HG02884 (cell line): Measurements from ENCODE around the gene MYH7B.

Experiments used
- ATAC-seq: cut with Tn5 transposase; IDR thresholded peaks from one replicate; pipeline ENCODE4 v1.9.1; 2021; ENCODE audit warnings: mild to moderate bottlenecking, moderate library complexity; ENCODE audit not compliant: unreplicated experiment

Gene MYH7B

DNA sequence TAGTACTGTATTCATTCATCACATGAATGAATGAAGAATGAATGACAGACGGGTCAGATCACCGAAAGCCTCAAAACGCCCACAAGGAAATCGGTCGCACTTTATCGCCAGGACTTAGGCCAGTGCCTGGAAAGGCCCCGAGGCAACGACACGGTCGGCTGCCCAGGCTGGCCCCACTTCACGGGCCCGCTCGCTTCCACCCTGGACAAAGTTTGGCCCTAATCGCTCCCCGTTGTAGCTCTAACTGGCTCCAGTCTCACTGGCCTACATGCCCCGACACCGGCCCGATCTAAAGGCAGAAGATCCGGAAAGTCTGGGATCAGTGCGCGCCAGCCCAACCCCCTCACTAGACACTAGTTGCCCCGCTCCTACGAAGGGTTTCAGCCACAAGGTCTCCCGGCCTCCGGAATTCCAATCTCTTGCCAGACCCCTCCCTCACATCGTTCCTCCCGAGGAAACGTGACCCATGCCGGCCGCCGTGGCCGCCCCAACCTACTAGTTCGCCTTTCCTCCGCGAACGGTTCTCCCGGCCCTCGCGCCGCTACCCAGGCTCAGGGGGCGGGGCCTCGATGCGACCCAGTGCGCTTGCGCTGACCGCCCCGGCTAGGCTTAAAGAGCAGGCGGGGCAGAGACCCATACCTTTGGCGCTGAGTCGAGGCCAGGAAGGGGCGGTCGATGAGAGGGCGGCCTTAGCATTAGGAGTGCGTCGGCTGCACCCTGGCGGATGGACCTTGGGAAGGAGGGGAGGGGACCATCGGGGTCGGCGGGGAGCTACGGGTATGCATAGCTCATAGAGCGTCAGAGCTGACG is at the start of gene MYH7B, which contains the start of gene GSS:
TSS of gene MYH7B (plus strand) at position 638 of the 810 bp plus-strand sequence. CDS start 22,138 bp downstream, outside the sequence.
TSS of gene GSS (minus strand) at position 576 of the 810 bp plus-strand sequence. CDS start 3,954 bp downstream, outside the sequence.
- peak; percentile 90 for ATAC-seq

DNA sequence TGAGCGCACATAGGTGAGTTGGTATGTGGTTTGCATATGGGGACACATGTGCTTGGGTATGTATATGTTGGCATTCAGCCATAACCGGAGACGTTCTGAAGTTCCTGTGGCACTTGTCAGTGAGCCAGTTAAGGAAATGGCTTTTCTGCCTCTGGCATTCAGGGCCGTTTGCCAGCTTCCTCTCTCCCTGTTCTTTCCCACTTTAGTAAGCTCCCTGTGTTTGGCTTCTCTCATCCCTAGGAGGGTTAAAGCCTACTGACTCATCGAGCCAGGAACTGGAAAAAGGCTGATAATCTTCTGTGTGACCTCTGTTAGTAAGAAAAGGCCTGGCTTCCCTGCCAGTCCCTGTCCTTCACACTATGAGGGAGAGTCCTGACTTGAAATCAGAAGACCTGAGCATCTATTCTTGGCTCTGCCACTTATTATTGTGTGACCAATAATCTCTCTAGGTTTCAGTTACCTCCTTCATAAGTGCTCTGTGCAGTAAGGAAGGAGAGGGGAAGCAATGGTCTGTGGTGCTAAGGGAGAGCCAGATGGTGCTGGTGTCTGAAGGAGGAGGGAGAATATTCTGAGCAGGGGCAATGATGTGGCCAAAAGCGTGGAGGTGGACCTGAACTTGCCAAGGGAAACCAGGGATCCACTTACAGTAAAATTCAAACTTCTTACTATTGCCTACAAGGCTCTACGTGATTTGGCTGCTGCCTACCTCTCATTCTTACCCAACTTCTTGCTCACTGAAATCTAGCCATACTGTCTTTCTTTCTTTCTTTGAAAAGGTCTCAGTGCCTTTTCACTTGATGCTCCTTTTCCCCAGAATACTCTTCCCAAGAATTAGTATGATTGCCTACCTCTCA is 47.8 kb upstream of the MYH7B start:
- ATAC-seq: no peak

DNA sequence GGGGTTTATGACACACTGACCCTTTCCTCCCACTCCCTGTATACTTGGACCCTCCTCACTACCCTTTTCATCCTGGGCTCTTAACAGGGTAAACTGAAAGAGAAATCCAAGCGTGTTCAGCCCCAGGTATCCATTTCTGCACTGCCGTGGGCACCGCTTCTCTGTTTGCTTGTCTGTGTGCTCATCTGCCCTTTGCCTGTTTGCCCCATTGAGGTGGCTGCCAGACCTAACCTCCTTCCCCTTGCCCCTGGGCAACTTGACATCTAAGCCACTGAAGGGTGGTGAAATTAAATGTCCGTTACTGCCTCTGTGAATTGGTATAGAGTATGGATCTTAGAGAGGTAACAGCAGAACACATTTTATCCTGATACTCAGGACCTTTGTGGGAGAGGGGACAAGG is 40.5 kb upstream of the MYH7B start:
- ATAC-seq: no peak

DNA sequence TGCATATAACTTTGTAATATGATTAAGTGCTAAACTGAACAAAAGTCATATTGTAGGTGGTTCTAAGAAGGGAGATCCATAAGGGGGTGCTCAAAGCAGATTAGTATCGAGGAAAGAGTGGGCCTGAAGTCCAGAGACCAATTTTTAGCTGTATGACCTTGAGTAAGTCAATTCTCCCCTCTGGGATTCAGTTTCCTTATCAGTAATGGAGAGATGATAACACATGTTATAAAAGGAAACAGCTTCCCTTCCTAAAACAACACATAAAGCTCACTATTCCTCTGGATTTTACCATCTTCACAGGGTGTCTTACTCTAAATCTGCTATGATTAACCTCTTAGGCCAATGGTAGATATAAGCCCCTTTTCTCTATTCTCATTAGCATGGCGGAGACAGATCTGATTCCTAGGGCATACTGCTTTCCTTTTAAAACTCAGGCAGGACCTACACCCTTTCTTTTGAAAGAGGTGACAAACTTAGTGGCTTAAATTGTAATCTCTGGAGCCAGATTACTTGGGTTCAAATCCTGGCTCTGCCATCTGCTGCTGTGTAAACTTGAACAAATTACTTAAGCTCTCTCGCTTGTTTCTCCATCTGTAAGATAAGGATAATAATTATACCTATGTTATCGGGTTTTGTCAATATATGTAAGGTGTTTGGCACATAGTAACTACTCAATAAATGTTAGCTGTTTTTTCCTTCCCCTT is 39.8 kb upstream of the MYH7B start:
- no peak for ATAC-seq

DNA sequence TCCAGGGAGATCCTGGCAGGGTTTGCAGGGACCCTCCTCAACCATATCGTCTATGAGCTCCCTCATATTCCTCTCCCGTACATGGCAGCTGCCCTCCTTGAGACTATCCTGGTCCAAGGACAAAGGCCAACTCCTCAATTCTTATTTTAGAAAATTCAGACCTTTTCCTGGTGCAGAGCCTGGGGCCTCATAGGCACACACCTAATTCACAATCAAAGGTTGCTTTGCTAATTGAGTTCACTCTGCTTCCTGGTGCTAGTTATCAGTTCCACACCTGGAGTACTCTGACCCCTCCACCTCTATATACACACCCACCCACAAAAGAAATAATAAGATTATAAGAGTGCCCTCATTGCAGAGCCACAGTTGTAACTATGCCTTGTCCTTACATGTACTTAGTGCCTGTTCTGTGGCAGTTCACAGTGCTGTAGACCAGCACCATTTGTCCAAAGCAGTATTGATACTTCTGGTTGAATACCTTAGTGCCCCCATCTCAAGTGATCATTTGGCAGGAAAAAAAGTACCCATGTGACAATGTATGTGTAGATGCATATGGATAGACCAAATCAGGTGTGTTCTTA is 38.8 kb upstream of the MYH7B start:
- ATAC-seq: no peak

DNA sequence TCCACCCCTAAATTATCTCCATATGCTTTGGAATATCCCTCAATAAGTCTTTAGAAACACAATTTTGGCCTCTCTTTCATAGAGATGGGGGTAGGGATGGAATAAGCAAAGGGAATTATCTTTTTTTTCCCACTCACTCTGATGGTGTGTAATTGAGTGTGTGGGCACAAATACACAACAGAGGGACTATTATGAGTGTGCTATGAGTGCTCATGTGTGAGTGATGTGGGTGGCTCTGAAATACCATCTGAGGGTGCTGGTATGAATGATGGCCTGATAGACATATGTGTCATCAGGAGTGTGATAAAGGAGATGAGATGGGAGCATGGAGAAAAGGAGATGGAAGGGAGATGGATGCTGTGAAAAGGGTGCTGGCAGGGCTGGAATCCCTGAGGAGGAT is 35.6 kb upstream of the MYH7B start:
- no peak for ATAC-seq

DNA sequence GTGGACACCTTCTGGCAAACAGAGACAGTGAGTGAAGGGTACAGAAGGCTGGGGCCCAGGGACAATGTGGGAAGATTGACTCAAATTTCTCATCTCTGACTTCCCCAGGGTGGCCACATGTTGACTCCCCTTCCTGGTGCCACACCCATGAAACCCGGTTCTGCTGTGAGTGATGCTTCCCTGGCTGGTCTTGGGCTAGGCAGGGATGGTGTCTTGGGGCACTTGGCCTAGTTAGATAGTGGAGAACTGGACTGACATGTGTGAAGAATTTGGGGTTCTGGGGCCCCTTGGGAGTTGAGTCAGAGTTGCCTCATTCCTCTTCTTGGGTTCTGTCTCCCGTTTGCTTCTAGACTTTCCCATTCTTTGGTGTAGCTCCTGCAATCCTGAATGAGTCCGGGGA is 34.2 kb upstream of the MYH7B start:
- no peak for ATAC-seq

DNA sequence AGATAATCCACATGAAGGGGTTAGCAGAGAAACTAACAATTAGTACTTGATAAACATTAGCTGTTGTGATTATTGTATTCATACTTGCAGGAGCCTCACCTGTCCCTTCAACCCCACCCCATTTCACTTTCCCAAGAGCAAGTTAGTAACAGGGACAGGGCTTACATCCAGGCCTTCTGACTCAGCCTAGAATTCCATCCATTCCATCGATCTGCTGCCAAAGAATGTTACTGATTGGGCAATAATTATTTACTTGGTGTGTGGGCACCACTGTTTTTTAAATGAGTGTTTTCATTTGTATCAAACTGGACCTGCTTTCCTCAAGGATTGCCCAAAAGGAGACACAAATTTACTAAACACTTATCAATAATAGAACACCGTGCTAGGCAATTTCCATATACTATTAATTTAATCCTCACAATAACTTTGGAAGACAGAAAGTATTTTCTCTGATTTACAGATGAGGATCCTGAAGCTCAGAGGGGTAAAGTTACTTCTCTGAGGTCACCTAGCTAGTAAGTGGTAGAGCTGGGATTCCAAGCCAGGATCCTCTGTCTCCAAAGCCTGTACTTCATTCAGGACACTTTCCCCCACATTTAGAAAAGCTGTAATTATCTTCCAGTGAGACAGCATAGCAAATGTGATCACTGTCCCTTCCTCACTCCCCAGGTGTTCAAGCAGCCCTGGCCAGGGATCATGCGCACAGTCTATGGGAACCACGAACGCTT is 32.9 kb upstream of the MYH7B start:
- ATAC-seq: no peak

DNA sequence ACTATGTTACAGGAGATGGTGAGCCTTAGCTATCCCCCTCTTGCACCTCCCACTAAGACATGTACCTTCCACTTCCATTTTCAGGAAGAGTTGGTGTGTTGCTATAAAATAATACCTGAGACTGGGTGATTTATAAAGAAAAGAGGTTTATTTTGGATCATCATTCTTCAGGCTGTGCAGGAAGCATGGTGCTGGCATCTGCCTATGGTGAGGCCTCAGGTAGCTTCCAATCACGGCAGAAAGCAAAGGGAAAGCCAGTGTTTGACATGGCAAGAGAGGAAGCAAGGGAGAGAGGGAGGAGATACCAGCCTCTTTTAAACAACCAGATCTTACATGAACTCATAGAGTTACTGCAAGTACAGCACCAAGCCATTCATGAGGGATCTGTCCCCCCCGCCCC is 32.3 kb upstream of the MYH7B start:
- no peak for ATAC-seq

DNA sequence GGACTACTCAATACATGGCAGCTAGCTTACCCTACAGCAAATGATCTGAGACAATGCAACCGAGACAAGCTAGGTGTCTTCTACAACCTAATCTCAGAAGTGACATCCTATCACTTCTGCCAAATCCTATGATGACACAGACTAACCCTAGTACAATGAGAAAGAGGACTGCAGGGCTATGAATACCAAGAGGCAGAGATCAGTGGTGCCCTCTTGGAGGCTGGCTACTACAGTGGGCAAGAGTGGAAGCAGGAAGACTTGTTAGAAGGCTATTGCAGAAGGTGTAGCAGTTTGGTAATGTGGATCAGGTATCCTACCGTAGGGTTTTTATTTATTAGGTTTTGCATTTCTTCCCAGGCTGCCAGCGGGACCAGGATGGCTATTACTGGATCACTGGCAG is 30.3 kb upstream of the MYH7B start:
- ATAC-seq: no peak

DNA sequence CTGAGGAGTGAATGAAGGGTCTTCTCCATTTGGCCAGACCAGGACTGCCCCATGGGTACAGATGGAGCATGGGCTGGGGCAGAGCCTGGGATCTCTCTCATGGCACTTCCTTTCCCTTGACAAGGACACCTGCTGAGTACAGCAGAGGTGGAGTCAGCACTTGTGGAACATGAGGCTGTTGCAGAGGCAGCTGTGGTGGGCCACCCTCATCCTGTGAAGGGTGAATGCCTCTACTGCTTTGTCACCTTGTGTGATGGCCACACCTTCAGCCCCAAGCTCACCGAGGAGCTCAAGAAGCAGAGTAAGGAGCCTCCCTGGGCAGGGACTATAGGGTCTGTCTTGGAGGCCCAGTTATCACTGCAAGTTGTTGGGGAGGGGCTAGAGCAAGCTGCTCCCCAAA is 29.7 kb upstream of the MYH7B start:
- ATAC-seq: no peak

DNA sequence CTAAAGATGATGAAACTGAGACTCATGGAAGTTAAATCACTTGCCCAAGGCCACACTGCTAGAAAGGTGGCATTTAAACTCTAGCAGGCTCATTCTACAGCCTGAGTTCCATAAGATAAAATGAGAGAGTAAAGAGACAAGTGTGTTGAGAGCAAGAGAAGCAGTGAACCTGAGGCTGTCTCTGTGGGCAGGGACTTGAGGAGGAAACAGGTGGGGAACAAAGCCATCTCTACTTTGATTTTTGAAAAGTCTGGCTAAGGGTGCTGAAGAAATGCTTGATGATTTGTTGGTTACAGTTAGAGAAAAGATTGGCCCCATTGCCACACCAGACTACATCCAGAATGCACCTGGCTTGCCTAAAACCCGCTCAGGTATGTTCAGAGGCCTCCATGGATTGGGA is 29.1 kb upstream of the MYH7B start:
- ATAC-seq: no peak

DNA sequence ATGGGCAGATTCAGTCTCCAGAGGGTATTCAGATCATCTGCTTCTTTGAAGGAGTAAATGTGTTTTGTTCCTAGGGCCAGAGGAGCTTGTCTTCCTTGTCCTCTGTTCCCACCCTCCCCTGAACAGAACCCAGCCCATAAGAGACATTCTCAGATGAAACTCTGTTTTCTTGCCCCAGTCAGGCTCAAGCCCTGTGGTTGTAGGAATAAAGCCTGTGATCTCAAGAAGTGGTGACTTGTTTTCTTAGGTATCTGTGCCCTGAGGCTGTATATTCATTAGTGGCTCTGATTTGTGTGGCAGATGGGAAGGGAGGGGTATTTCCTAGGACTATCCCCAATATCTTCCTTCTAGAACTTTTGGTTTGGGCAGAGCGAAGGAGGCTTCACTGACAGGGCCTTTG is 27.9 kb upstream of the MYH7B start:
- no peak for ATAC-seq

DNA sequence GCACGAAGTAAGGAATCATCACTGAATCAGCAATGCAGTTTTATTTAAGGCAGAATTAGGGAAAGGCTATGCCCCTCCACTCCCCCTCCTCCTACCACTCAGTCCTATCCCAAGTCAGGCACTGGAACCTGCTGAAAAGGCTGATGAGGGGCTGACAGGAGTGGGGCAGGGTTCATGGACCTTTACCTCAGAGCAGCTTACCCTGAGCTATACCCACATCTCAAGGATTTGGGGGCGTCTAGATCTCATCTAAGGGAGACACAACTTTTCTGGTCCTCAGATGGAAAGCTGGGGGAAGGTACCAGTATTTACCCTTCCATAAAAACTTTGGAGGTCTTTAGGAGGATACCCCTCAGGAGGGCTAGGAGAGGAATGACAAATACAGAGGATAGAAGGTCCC is 27.3 kb upstream of the MYH7B start:
- no peak for ATAC-seq

DNA sequence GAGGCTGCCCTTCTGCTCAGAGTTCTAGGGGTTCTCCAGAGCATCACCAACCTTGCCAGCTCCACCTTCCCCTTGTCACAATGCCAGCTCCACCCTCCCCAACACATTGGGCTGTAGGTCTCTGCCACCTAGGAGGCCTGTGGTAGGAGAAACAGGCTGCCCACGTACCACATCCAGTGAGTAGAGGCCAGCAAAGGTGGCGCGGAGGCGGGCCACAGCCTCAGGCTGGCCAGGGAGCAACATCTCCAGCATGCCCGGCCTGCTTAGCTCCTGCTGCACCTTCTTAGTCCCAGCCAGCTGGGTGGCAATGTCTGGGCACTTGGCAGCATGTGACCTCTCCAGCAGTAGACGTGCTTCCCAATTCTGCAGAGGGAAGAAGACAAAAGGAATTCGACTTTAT is 23.9 kb upstream of the MYH7B start:
- no peak for ATAC-seq

DNA sequence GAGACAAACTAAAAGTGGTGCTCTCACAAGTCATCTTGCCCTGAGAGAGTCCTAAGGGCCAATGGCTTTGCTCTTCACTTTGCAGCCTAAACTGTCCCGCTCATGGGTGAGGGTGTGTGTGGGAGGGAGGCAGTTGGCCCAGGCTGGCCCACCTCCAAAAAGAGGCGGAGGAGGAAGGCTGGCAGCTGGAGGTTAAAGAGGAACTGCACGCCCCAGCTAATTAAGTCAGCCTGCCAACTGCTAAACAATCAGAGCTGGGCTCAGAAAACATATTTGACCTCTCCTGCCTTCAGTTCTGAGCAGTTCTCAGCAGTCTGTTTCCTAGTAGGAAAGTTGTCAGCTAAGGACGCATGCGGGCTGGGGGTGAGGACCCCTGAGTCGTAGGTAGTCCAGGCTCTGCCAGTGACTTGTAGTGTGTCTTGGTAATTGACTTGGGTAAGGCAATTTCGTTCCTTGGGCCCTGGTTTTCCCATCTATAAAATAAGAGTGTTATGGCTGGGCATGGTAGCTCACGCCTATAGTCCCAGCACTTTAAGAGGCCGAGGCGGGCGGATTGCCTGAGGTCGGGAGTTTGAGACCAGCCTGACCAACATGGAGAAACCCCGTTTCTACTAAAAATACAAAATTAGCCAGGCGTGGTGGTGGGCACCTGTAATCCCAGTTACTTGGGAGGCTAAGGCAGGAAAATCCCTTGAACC is 17.1 kb upstream of the MYH7B start:
- no peak for ATAC-seq

DNA sequence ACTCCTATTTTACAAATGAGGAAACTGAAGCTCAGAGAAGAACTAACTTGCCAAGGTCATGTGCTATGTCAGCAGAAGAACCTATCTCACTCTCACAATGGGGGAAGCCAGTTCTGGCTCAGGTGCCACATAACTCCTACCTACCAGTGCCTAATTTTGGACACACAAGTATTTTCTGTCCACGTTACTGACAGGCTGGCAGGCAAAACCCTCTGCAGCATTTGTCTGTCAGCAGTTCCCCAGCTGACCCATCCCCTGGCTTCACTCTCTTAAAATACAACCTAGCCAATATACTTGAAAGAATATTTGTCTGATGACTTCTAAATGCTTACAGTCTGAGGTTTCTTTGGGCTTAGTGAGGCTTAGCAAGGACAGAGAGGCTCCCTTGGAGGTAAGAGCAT is 15.6 kb upstream of the MYH7B start:
- no peak for ATAC-seq

DNA sequence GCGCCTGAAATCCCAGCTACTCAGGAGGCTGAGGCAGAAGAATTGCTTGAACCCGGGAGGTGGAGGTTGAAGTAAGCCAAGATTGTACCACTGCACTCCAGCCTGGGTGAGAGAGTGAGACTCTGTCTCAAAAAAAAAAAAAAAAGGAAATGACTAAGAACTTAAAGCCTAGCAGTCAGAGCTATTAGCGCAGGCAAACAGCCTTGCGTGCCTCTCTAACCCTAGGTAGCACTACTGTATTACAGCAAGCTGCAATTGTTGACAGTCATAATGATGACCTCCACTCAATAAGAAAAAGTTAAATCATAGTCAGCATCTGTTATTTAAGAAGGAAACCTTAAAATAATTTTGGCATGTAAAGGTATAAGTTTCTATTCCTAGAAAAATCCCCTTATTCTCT is 14.4 kb upstream of the MYH7B start:
- ATAC-seq: no peak

DNA sequence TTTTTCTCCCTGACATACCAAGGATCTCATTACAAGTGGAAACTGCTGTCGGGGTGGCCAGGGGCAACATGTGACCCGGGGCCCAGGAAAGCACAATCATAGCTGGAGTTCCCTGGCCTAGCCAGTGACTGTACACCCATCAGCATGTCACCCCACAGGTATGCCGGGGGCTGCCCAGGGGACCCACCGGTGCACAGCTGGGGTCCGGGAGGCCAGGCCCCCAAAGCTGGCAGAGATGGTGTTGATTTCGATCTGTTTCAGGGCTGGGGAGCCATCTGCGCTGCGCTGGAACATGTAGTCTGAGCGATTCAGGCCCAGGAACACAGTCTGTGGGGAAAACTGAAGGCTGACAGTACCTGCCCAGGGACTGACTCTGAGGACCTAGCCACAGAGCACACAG is 13.4 kb upstream of the MYH7B start:
- no peak for ATAC-seq
